Activated T-cell treated with anti-CD3 and anti-CD28 coated beads, Interleukin-2, amount 50 U/mL, for 72 hours (primary cell): ENCODE data around the gene ANO2. TPM values are rescaled to one million over a fixed set of nuclear protein-coding genes. Genes with fewer than 3 reads are reported as not detected.

Experiments used
- ATAC-seq, 2 donors: fragments of 150-1000 bp; cut with Tn5 transposase; replicated peaks in 1 of 2; 2 replicates each; pipeline ENCODE4 v1.10.0; 2021; ENCODE audit warnings: moderate library complexity in 2 of 2, mild to moderate bottlenecking in 1 of 2
- DNase-seq, 2 donors: peaks; one replicate each; pipeline ENCODE4 v3.0.0; 2021 to 2022; ENCODE audit warnings: mixed read lengths in 1 of 2
- H3K27ac Mint-ChIP-seq: one replicate; pipeline ENCODE4 v1.8.0; 2022; ENCODE audit warnings: mild to moderate bottlenecking, moderate library complexity, mixed read lengths
- H3K27me3 Mint-ChIP-seq: one replicate; pipeline ENCODE4 v1.8.0; 2022; ENCODE audit warnings: low read depth, mixed read lengths
- H3K36me3 Mint-ChIP-seq, 2 donors: one replicate each; pipeline ENCODE4 v1.8.0; 2022; ENCODE audit warnings: mixed read lengths in 2 of 2, mild to moderate bottlenecking in 1 of 2; ENCODE audit not compliant: insufficient read depth in 2 of 2
- H3K4me1 Mint-ChIP-seq: one replicate; pipeline ENCODE4 v1.8.0; 2022; ENCODE audit warnings: low read depth, mixed read lengths
- H3K4me3 Mint-ChIP-seq, 2 donors: one replicate each; pipeline ENCODE4 v1.8.0; 2022; ENCODE audit warnings: mild to moderate bottlenecking in 2 of 2, mixed read lengths in 2 of 2, moderate library complexity in 2 of 2
- H3K9me3 Mint-ChIP-seq, 2 donors: one replicate each; pipeline ENCODE4 v1.8.0; 2022; ENCODE audit warnings: mixed read lengths in 2 of 2
- total RNA-seq, 2 donors: library from RNA; stranded (reverse); gene quantifications; one replicate each; pipeline ENCODE4 v1.2.3, GENCODE V29; 2022

The ANO2 gene
- total RNA-seq, 2 donors from 2014 or later = not detected

DNA sequence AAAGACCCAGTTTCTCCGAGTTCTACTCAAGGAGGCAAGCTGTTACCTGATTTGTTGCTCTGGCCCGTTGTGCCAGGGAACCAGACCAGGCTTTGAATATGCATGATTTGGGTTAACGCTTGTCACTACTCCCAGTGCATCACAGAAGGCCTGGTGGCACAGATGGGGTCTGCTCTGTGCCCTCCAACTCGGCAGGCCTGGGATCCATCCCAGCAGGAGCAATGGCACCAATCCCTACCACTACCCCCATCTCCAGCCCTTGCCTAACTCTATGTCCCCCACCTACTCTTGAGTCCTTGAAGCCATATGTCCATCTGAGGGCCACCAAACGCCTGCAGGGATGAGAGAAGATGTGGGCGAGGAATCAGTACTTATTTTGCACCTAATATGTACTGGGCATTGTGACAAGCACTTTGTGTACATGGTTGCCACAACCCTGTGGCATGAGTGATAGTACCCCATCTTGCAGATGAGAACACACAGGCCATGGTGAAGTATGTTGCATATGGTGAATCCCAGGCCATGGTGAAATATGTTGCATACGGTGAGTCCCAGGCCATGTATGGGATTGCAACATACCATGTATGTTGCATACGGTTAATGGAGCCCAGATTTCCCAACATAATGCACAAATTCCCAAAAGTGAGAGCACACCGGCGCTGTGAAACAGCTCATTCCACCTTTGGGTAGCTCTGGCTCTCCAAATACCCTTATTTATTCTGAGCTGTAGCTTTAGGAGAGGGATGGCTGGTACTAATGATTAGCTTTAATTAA, 410.4 kb downstream of the ANO2 start:
- ATAC-seq (no peak), DNase-seq (no peak)
- peaks cover 7% of the 10 kb centered on the region for H3K27me3 Mint-ChIP-seq
- H3K4me3 Mint-ChIP-seq = no peak overlapping the region
- H3K9me3 Mint-ChIP-seq = peaks cover 0 to 5% of the 10 kb centered on the region in 2 donors
- H3K27ac Mint-ChIP-seq = no peak overlapping the region
- H3K4me1 Mint-ChIP-seq = no peaks in the 10 kb centered on the region
- peaks cover 0 to 2% of the 10 kb centered on the region in 2 donors for H3K36me3 Mint-ChIP-seq

DNA sequence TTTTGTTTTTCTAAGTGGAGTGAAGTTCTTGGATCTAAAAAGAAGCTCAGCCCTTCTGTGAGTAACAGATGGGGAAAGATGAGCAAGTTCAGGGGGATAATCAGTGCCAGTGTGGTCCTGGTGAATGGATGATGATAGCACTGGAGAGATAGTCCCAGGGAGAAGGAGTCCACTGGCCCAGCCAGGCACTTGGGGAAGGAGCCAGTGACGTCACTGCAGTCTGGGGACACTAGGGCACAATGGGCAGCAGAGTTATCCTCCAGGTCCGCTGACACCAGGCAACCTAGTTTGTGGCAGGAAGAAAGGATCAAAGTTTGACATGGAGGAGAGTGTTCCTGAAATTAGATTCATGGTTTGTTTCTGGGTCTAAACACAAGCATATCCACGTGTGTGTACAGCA, 411.7 kb downstream of the ANO2 start:
- no peak for ATAC-seq
- no peaks in the 10 kb centered on the region for H3K4me1 Mint-ChIP-seq
- H3K4me3 Mint-ChIP-seq = no peak overlapping the region
- peaks cover 0 to 2% of the 10 kb centered on the region in 2 donors for H3K36me3 Mint-ChIP-seq
- DNase-seq = no peak
- no peak overlapping the region for H3K27ac Mint-ChIP-seq
- peaks cover 0 to 5% of the 10 kb centered on the region in 2 donors for H3K9me3 Mint-ChIP-seq
- H3K27me3 Mint-ChIP-seq = no peaks in the 10 kb centered on the region

DNA sequence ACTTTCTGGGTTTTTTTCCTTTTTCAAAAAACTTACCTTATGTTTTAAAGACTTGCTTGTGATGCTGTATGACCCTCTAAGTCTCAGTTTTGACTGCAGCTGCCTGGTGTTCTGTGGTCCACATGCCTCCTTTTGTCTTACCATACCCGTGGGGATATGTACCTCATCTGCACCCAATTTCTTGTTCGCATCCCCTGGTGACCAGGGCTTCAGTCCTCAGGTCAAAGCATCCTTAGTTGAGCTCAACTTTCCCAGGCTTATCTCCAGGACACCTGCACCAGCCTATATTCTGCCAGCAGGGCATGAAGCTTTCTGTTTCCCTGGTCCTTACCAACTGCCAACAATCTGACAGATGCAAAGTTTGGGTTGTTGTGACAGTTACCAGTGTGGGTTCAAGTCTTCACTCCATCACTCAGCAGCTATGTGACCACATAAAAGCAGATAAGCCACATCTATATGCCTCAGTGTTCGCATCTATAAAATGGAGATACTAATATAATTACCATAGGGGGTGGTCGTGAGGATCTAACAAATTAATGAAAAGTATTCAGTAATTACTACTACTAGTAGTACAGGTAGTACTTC, 419.2 kb downstream of the ANO2 start:
- Mint-ChIP-seq H3K9me3 (no peaks in the 10 kb centered on the region), H3K27ac (no peak overlapping the region), H3K27me3 (peaks cover 11% of the 10 kb centered on the region), H3K36me3 (no peaks in the 10 kb centered on the region), H3K4me1 (no peaks in the 10 kb centered on the region), H3K4me3 (no peak overlapping the region)
- DNase-seq = no peak
- no peak for ATAC-seq

DNA sequence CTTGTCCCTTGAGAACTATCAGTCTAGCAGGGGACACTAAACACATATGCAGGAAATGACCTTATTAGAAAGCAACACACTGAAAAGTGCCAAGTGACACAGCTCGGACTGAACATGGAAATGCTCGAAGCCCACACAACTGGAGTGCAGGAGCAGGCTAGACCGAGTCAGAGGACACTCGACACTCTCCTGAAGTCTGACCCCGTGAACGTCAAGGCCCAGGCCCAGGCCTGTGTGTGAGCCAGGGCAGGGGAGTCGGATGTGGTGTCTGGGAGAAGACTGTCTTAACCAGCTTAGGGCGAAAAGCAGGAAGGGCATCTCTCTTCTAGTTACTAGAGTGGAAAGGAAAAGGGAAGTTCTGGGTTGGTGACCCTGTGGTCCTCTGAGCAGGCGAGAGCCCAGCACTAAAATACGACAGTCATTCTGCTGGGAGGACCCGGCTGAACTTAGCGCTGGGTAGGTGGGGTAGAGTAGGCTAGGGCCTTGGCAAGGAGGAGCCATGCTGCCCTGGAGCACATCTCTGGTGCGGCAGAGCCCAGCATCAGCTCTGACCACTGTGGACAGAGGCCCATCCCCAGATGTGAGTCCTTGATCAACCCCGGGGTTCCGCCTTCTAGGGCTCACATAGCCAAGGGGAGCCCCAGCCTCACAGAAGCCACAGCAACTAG, 420.2 kb downstream of the ANO2 start:
- no peaks in the 10 kb centered on the region for H3K36me3 Mint-ChIP-seq
- H3K4me3 Mint-ChIP-seq = no peak overlapping the region
- H3K27ac Mint-ChIP-seq = no peak overlapping the region
- peaks cover 11% of the 10 kb centered on the region for H3K27me3 Mint-ChIP-seq
- ATAC-seq (no peak), DNase-seq (no peak)
- no peaks in the 10 kb centered on the region for H3K9me3 Mint-ChIP-seq
- no peaks in the 10 kb centered on the region for H3K4me1 Mint-ChIP-seq

DNA sequence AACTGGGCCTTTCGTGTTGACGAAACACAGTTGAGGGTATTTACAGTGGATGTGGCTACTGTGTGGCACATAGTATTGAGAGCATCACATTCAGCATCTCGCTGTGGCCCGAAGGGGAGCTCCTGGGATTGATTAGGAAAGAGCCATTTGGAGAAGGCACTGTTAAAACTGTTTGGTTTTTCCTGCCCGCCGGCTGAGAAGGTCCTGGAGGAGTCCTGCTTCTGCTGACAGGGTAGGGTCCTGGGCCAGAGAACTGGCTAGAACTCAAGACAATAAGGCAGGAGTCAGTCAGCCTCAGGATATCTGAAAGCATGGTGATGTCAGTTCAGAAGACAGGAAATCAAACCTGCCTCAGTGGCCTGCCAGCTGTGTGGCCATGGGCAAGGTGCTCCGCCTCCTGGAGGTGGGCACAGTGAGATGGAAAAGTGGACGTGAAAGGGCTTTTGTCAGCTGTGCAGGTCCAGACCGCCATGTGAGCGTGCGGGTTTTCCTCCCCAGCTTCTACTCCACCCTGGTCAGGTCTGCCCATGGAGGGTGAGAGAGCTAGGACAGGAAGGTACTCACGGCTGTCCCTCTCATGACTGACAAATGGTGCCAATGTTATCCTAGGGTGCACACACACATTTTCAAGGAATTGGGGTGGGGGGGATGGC, 420.8 kb downstream of the ANO2 start:
- Mint-ChIP-seq H3K9me3 (no peaks in the 10 kb centered on the region), H3K36me3 (no peaks in the 10 kb centered on the region), H3K4me3 (no peak overlapping the region), H3K27ac (no peak overlapping the region), H3K27me3 (peaks cover 11% of the 10 kb centered on the region), H3K4me1 (no peaks in the 10 kb centered on the region)
- no peak for DNase-seq
- no peak for ATAC-seq

DNA sequence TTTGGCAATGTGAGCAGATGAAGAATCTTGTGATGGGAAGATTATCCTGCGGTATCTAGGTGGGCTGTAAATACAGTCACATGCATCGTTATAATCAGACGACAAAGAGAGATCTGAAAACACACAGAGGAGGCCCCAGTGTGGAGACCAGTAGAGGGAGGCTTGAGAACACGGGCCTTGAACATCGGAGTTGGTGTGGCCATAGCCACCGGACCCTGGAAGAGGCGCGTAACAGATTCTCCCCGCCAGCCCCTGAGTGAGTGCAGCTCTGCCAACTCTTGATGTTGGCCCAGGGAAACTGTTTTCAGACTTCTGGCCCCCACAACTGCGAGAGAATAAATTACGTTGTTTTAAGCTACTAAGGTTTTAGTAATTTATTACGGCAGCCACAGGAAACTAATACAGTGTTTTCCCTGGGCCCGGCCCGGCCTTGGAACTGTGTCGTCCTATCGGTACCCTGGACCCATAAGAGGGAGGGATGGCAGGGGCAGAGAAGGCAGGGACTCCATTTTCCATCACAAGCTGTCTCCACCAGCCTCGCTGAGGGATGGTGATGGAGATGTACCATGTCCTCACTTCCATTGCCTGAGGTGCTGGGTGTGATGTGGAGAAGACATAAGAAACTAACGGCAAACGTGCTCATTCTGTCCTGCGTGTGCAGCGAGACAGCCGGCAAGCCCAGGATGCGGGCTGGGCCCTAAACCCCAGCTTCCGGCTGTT, 421.5 kb downstream of the ANO2 start:
- H3K27ac Mint-ChIP-seq = no peak overlapping the region
- H3K9me3 Mint-ChIP-seq = no peaks in the 10 kb centered on the region
- DNase-seq = no peak
- no peak overlapping the region for H3K4me3 Mint-ChIP-seq
- no peaks in the 10 kb centered on the region for H3K4me1 Mint-ChIP-seq
- H3K27me3 Mint-ChIP-seq = peaks cover 11% of the 10 kb centered on the region
- ATAC-seq = no peak
- H3K36me3 Mint-ChIP-seq = no peaks in the 10 kb centered on the region

DNA sequence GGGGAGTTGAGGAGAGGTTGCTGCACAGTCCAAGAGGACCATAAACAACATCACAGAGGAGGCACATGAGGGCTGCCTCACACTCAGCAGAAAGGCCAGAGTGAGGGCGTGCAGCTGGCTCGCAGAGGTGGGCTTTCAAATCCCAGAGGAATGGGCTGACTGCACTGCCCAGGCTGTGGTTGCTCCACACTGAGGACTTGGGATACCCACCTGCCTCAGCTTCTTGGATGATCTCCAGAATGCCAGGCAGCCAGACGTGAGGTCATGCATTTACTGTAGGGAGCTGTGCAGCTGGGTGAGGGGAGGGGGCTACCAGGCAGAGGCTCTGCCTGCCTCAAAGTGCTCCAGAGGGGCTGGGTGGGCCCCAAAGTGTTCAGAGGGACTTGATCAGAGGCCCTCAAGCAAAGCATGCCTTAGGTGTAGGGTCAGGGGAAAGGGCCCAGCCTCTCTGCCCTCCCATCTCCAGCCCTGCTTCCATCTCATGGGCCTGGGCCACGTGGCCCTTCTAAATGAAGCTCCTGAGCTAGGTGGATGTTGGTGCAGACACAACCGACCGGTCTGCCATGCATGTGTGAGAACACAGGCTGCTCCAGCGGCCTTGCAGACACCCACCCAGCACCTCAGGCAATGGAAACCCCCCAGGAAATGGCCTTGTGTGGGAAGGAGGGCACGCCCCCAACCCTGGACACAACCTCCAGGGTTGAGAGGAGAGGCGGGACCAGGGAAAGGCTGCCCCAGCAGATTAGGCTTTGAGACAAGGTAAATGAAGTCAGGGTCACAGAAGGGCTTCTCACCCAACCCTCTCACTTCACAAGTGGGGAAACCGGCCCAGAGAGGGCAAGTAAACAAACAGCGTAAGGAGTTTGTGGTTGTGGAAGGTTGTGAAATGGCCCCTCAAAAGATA, 422.4 kb downstream of the ANO2 start:
- H3K27ac Mint-ChIP-seq = no peak overlapping the region
- H3K4me1 Mint-ChIP-seq = no peaks in the 10 kb centered on the region
- DNase-seq = no peak
- H3K4me3 Mint-ChIP-seq = no peak overlapping the region
- no peaks in the 10 kb centered on the region for H3K36me3 Mint-ChIP-seq
- H3K27me3 Mint-ChIP-seq = peaks cover 11% of the 10 kb centered on the region
- H3K9me3 Mint-ChIP-seq = no peaks in the 10 kb centered on the region
- no peak for ATAC-seq

DNA sequence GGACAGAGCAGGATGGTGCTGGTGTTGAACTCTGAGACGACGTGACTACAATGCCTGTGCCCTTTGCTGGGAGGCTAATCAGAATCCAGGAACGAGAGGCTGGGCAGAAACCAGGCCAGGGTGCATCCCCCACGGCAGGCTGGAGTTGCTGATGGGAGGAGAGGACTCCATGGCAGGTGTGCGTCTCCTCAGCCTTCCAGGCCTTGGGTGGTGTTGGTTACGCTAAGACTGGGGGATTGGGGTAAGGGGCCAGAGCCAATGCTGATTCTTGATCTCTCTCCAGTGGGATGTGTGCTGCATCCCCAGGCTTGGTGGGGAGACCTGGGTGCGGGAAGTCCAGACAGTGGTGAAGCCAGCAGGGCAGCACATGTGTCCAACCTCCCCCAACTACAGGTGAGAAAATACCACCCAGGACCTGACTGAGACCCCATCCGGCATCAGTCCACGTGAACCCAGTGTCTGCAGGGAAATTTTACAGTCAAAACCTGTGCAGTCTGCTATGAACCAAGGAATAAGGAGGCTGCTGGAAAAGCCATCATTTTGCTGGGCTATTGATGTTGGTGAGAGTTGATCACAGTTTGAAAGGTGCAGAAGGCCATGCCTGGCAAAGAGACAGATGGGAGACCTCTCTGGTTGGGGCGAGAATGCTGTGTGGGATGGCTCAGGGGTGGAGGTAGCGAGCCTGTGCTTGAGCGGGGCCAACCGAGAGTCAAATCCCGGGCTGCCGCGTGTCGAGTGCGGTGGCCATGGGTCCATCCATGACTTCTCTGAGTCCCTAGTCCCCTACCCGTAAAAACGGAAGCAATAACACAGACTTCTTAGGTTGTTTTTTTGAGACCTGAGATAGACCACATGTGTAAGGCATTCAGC, 423.4 kb downstream of the ANO2 start:
- Mint-ChIP-seq H3K9me3 (no peaks in the 10 kb centered on the region), H3K27ac (no peak overlapping the region), H3K4me1 (no peaks in the 10 kb centered on the region), H3K36me3 (no peaks in the 10 kb centered on the region), H3K27me3 (peaks cover 3% of the 10 kb centered on the region), H3K4me3 (no peak overlapping the region)
- DNase-seq = no peak
- ATAC-seq = no peak

DNA sequence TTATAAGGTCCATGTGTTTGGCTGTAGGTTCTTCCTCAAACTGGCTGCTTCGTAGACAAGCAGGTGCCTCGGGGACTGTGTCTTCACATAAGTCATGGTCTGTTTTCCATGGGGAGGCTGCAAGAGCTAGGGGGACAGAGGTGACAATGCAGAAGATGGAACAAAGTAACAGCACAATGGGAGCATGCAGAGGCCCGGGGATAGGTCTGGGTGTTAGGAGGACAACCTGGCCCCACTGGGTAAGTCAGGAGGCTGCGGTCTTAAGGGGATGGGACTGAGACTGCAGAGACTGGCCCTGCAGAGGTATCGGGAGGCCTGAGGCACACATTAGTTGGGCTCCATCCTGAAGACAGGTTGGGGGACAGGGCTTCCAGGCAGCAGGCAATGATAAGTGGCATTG, 424.2 kb downstream of the ANO2 start:
- ATAC-seq (no peak), DNase-seq (no peak)
- Mint-ChIP-seq H3K4me3 (no peak overlapping the region), H3K27me3 (no peaks in the 10 kb centered on the region), H3K36me3 (no peaks in the 10 kb centered on the region), H3K4me1 (no peaks in the 10 kb centered on the region), H3K9me3 (no peaks in the 10 kb centered on the region), H3K27ac (no peak overlapping the region)

DNA sequence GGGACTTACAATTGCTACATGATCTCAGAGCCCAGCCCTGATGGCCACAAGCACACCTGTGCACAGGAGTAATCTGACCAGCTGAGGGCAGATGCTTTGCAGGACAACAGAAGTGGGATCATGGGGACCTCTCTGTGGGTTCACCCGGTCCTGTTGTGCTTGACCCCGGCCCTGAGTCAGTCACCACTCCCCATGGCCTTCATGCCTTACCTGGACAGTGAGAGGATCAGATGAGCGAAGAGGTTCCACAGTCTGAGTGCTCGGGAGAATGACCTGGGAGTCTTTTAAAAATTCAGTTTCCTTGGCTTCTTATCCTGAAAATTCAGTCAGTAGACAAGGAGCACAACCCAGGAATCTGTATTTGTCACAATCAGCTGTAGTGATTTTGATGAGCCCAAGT, 425.0 kb downstream of the ANO2 start:
- ATAC-seq = no peak
- Mint-ChIP-seq H3K27ac (no peak overlapping the region), H3K27me3 (no peaks in the 10 kb centered on the region)

DNA sequence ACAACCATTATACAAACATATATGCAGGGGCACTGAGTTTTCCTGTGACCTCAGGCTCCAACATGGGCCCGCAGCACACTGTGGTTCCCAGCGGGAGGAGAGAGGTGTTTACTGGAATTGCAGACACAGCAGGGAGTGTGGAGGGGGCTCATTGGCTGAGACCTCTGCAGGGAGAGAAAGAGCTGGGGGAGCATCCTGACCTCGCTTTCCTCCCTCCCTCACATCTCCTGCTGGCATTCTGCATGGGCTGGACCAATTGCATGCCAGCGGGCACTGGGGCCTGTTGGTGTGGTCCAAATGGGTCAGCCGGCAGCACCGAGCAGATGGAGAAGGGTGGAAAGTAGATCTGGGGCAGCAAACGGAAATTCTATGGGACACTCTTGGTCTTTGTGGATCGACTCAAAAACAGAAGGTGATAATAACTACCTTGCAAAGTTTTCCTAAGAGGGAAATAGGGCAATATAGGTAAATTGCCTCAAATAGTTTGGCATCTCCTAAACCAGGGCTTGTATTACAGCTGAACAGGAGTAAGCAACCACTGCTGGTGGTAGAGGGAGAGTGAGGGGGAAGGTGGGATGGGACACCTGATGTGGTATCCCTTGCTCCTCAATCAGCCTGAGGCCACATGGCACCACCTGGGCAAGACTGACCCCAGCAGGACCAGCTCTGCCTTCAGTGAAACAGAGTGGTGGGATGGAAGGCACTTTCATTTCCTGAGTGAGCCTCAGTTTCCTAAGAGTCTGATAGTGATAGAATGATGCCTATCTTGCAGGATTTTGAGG, 426.3 kb downstream of the ANO2 start:
- ATAC-seq = no peak
- Mint-ChIP-seq H3K9me3 (no peaks in the 10 kb centered on the region), H3K4me1 (no peaks in the 10 kb centered on the region), H3K36me3 (no peaks in the 10 kb centered on the region), H3K27me3 (no peaks in the 10 kb centered on the region), H3K27ac (no peak overlapping the region), H3K4me3 (no peak overlapping the region)
- DNase-seq = no peak

More for the DNA sequence above, 425.0 kb downstream of the ANO2 start:
- Mint-ChIP-seq H3K4me1 (no peaks in the 10 kb centered on the region), H3K36me3 (no peaks in the 10 kb centered on the region), H3K9me3 (no peaks in the 10 kb centered on the region), H3K4me3 (no peak overlapping the region)
- DNase-seq = no peak
